Bronchial epithelial cell (primary cell): ENCODE measurements around the gene STAB1. TPM values are rescaled to one million over a fixed set of nuclear protein-coding genes. Genes with fewer than 3 reads are reported as not detected.
A peak's percentile ranks its signal among the peaks of the same experiment; 100 is the strongest.

Experiments used
- DNase-seq: peaks from one replicate; pipeline ENCODE4 v3.0.0-alpha.2; 2010; ENCODE audit warnings: low read depth
- FAIRE-seq: peaks from 2 replicates; lab custom pipeline; 2011; peaks lifted over from hg19 to GRCh38; lab: Jason Lieb, UNC
- H3K27me3 ChIP-seq: 2 replicates; pipeline ENCODE4 v1.5.1; 2011; ENCODE audit warnings: low read length; ENCODE audit not compliant: control insufficient read depth, insufficient read depth
- H3K36me3 ChIP-seq: 2 replicates; pipeline ENCODE4 v1.5.1; 2011; ENCODE audit warnings: low read length; ENCODE audit not compliant: control insufficient read depth, insufficient read depth
- H3K4me3 ChIP-seq: 2 replicates; pipeline ENCODE4 v1.5.1; 2011; ENCODE audit warnings: mild to moderate bottlenecking, low read depth, low read length, control low read depth
- total RNA-seq: library from RNA; depleted of rRNA; stranded (reverse); fragments of >200 nt; gene quantifications from 2 replicates; pipeline ENCODE4 v1.2.1, GENCODE V29; 2014
- TF ChIP-seq, protein P1 (sequence below): IDR thresholded peaks from 2 replicates; pipeline ENCODE4 v1.5.1; 2011; ENCODE audit warnings: mild to moderate bottlenecking, moderate library complexity, low read length, control low read depth, inconsistent platforms; ENCODE audit not compliant: insufficient read depth, severe bottlenecking

STAB1 gene
- total RNA-seq, 1 donor from 2014 or later: under 0.01 TPM

DNA sequence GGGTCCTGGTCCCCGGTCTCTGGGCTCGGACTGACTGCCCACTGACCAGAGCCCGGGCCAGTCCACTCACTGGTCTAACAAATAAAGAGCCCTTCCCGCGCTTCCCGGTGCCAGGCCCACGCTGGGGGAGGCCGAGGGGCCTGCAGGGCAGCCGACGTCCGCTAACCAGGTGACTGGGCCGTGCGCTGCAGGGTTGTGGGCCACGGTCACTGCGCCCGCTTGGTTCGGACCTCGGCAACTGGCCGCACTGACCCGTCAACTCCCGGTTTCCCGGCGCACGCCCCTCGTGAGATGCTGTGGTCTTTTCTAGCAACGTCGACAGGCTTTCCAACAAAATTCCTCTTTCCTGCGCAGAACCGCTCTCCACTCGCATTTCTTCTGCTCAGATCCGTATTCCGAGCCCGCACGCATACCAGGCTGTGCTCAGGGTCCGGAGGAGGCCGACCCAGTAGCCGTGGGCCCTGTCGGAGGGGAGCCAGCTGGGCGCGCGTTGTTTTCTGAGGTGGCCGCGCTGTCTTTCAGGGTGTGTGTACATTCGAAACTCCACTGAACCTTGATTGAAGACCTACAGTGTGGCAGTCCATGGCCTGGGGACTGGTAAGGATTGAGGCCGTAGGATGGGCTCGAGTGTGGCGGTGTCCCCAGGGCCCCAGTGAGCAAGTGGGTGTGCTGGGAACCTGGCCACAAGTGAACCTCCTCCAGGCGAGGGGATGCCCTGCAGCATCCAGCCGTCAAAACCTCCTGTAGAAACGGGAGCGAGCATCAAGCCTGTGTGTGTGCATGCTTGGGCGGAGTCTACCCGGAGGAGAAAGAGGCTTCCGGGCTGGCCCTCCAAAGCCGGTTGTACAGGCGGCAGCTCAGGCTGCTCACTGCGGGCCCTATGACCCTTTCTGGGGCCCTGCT is 39.4 kb downstream of the STAB1 start:
- DNase-seq (peak; percentile 46), FAIRE-seq (no peak)
- Histone ChIP-seq H3K36me3 (no peaks in the 10 kb centered on the region), H3K4me3 (peak overlapping the region; percentile 43), H3K27me3 (no peaks in the 10 kb centered on the region)
- TF ChIP-seq, protein P1, sequence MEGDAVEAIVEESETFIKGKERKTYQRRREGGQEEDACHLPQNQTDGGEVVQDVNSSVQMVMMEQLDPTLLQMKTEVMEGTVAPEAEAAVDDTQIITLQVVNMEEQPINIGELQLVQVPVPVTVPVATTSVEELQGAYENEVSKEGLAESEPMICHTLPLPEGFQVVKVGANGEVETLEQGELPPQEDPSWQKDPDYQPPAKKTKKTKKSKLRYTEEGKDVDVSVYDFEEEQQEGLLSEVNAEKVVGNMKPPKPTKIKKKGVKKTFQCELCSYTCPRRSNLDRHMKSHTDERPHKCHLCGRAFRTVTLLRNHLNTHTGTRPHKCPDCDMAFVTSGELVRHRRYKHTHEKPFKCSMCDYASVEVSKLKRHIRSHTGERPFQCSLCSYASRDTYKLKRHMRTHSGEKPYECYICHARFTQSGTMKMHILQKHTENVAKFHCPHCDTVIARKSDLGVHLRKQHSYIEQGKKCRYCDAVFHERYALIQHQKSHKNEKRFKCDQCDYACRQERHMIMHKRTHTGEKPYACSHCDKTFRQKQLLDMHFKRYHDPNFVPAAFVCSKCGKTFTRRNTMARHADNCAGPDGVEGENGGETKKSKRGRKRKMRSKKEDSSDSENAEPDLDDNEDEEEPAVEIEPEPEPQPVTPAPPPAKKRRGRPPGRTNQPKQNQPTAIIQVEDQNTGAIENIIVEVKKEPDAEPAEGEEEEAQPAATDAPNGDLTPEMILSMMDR: no peak

DNA sequence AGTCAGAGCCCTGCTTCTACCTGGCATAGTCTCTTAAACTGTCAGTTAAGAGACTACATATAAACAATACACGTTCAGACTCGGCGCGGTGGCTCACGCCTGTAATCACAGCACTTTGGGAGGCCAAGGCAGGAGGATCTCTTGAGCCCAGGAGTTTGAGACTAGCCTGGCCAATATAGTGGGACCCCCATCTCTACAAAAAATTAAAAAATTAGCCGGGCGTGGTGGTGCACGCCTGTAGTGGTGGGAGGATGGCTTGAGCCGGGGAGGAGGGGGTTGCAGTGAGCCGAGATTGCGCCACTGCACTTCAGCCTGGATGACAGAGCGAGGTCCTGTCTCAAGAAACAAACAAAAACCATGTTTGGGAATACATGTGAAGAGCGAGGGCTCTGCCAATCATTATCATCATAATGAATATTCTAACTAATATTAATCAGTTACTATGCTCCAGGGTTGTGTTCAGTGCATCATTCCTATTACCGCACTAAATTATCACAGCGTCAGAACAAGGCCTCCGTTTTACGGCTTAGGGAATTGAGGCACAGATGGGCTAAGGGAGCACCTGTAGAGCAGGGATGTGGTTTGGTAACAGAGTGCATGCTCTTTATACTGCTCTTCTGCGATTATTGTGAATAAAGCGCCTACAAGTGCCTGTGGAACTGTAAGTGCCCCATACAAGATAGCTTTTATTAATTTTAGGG is 40.4 kb downstream of the STAB1 start:
- FAIRE-seq: no peak
- DNase-seq: no peak

DNA sequence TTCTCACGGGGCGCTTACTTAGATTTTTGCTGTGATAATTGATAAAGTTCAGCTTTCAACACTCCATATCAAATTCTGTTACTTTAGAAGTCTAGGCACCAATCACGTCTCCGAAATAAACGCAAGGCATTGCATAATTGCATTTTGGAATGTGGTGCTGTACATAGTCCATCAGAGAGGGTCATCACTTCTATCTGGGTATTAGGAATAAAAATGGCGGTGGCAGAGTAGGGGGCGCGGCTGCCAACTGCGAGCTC is 40.9 kb downstream of the STAB1 start:
- FAIRE-seq (no peak), DNase-seq (no peak)
- H3K4me3 ChIP-seq: no peak overlapping the region
- peaks cover 3% of the 10 kb centered on the region for H3K36me3 ChIP-seq
- H3K27me3 ChIP-seq: no peaks in the 10 kb centered on the region
- TF ChIP-seq, protein P1: no peak

More for the DNA sequence above, 40.4 kb downstream of the STAB1 start:
- TF ChIP-seq, protein P1: no peak
- Histone ChIP-seq H3K4me3 (no peak overlapping the region), H3K27me3 (no peaks in the 10 kb centered on the region), H3K36me3 (peaks cover 3% of the 10 kb centered on the region)

DNA sequence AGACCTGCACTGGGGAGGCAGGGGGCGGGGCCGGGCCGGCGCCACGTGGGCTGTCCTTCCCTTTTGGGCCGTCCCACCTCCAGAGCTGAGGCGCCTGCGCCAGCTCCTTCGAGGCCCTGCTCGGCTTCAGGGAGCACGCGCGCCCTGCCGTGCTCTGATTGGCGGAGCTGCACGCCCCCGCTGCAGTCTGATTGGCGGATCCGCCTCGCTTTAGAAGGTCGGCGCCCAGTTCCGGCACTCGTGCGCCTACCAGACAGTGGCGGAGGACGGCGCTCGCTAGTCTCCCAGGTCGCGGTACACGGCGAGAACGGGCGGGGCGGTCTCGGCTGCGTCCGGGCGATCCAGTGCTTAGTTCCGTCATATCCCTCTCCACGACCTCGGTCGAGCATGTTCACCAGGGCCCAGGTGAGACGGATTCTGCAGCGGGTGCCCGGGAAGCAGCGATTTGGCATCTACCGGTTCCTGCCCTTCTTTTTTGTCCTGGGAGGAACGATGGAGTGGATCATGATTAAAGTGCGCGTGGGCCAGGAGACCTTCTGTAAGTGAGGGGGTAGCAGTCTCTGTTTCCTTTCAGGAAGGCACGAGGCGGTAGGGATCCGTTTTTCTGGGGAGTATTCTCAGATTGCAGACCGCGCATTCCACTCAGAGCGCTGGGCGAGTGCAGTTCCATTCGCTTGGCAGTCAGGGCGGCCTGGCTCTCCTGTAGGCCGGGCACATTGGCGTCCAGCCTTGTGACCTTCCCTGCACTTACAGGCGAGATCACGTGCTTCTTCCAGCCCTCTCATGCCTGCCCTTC is 41.4 kb downstream of the STAB1 start, which contains the start of gene UQCC5:
Gene UQCC5 (plus strand): TSS at position 237 of the 796 bp plus-strand sequence. CDS start 151 bp downstream, at position 388.
- TF ChIP-seq, protein P1: peak; percentile 13
- FAIRE-seq: no peak
- Histone ChIP-seq H3K4me3 (peak within 1 kb of the TSS; percentile 89), H3K36me3 (peaks cover 5% of the 10 kb centered on the region), H3K27me3 (no peaks in the 10 kb centered on the region)
- DNase-seq: peak; percentile 95

DNA sequence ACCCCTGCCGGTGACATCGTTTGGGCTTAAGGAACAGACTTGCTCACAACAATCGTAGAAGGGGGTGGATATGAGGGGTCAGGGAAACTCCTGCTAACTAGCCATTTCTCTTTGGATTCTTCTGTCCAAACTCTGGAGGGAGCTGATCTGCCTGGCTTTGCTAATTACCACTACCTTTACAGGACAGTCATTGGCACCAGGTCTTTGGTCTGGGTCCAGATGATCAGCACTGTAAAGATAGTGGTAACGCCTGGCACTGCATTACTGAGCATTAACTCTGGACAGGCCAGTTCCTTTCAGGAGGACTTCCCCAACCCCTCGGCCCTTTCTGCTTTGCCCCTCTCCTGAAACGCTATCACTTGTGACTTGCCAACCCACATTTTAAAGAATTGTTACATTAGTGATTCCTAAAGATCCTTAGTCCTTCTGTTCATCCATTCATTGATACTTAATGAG is 42.1 kb downstream of the STAB1 start:
- peak overlapping the region; percentile 89 for H3K4me3 ChIP-seq
- peaks cover 5% of the 10 kb centered on the region for H3K36me3 ChIP-seq
- FAIRE-seq: no peak
- DNase-seq: no peak
- H3K27me3 ChIP-seq: no peaks in the 10 kb centered on the region
- TF ChIP-seq, protein P1: no peak
